HCT116 (cell line): ENCODE results near the gene EZH1. TPM values are rescaled to one million over a fixed set of nuclear protein-coding genes. Genes with fewer than 3 reads are reported as not detected.

ENCODE experiments used
- CEBPB ChIP-seq: IDR thresholded peaks from 2 replicates; pipeline ENCODE4 v1.6.1; 2012; ENCODE audit warnings: low read depth
- EGR1 ChIP-seq: IDR thresholded peaks from 2 replicates; pipeline ENCODE4 v1.6.1; 2012; ENCODE audit warnings: low read depth
- ELF1 ChIP-seq: IDR thresholded peaks from 2 replicates; pipeline ENCODE4 v1.6.1; 2012; ENCODE audit warnings: low read depth, borderline replicate concordance
- EZH2 ChIP-seq: fragments of 200-600 bp; sonication (generic); IDR thresholded peaks from 2 replicates; pipeline ENCODE4 v1.6.1; 2017; ENCODE audit warnings: antibody characterized with exemption, mixed run types
- FOSL1 ChIP-seq: IDR thresholded peaks from 2 replicates; pipeline ENCODE4 v1.6.1; 2012; ENCODE audit warnings: low read depth
- JUND ChIP-seq: IDR thresholded peaks from 2 replicates; pipeline ENCODE4 v1.6.1; 2012
- POLR2A ChIP-seq: IDR thresholded peaks from 2 replicates; pipeline ENCODE4 v1.7.0; 2011; ENCODE audit warnings: borderline replicate concordance; ENCODE audit not compliant: insufficient read depth, insufficient read length; ENCODE audit errors: extremely low read depth
- POLR2AphosphoS5 ChIP-seq: IDR thresholded peaks from 2 replicates; pipeline ENCODE4 v1.6.1; 2011; ENCODE audit warnings: mild to moderate bottlenecking, low read depth, low read length, moderate library complexity
- RAD21 ChIP-seq: IDR thresholded peaks from 2 replicates; pipeline ENCODE4 v1.6.1; 2012; ENCODE audit warnings: low read depth, mild to moderate bottlenecking
- SIN3A ChIP-seq: IDR thresholded peaks from 2 replicates; pipeline ENCODE4 v1.6.1; 2012; ENCODE audit warnings: low read depth
- YY1 ChIP-seq: IDR thresholded peaks from 2 replicates; pipeline ENCODE4 v1.6.1; 2011; ENCODE audit warnings: low read length, low read depth, moderate library complexity, mild to moderate bottlenecking; ENCODE audit not compliant: insufficient replicate concordance; ENCODE audit errors: extremely low read depth
- ZNF274 ChIP-seq: fragments of 200-500 bp; sonication (Bioruptor generic); IDR thresholded peaks from 2 replicates; pipeline ENCODE4 v1.6.1; 2014; ENCODE audit warnings: mild to moderate bottlenecking, low read depth, low read length, inconsistent platforms
- total RNA-seq: library from RNA; stranded (reverse); gene quantifications from one replicate; pipeline ENCODE4 v1.2.1, GENCODE V29; 2021; ENCODE audit not compliant: unreplicated experiment
- TF ChIP-seq, protein P1 (sequence below): IDR thresholded peaks from 2 replicates; pipeline ENCODE4 v1.6.1; 2012; ENCODE audit warnings: low read depth

The EZH1 gene
- total RNA-seq, 1 experiment from 2014 or later: 29.3 TPM

DNA sequence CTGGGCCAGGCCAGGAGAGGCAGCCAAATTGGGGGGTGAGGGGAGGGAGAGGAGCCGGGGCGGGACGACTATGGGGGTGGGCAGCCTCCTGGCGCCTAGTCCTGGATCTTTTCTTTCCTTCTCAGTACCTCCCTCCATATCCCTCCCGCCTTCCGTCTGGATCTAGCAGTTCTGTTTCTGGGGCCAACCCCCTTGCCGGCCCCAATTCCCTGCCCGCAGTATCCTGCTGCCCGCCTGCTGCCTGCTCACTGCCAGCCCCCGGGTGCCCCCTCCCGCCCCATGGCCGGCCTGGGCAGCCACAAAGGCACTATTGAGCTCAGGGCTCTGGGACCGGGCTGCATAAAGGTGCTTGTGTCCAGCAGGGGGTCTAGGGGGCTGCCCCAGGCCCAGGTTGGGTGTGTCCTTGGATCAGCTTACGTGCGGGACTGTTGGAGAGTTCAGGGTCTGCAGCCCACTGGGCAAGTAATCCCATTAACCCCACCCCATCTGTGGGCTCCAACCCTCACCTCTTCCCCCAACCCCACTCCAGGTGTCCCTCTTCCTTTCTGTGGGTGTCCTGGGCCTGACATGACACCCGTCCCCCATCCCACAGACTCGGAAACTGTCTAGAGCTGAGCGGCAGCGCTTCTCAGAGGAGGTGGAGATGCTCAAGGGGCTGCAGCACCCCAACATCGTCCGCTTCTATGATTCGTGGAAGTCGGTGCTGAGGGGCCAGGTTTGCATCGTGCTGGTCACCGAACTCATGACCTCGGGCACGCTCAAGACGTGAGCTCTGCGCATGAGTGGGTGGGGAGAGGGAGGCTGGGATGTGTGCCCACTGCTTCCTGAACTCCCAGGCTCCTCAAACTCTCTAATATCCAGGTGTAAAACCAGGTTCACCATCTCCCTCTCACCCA lies 37.6 kb upstream of the EZH1 start (continued):
- TF ChIP-seq, protein P1, sequence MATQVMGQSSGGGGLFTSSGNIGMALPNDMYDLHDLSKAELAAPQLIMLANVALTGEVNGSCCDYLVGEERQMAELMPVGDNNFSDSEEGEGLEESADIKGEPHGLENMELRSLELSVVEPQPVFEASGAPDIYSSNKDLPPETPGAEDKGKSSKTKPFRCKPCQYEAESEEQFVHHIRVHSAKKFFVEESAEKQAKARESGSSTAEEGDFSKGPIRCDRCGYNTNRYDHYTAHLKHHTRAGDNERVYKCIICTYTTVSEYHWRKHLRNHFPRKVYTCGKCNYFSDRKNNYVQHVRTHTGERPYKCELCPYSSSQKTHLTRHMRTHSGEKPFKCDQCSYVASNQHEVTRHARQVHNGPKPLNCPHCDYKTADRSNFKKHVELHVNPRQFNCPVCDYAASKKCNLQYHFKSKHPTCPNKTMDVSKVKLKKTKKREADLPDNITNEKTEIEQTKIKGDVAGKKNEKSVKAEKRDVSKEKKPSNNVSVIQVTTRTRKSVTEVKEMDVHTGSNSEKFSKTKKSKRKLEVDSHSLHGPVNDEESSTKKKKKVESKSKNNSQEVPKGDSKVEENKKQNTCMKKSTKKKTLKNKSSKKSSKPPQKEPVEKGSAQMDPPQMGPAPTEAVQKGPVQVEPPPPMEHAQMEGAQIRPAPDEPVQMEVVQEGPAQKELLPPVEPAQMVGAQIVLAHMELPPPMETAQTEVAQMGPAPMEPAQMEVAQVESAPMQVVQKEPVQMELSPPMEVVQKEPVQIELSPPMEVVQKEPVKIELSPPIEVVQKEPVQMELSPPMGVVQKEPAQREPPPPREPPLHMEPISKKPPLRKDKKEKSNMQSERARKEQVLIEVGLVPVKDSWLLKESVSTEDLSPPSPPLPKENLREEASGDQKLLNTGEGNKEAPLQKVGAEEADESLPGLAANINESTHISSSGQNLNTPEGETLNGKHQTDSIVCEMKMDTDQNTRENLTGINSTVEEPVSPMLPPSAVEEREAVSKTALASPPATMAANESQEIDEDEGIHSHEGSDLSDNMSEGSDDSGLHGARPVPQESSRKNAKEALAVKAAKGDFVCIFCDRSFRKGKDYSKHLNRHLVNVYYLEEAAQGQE: no peak
- TF ChIP-seq RAD21 (no peak), YY1 (no peak), ELF1 (no peak), CEBPB (no peak), JUND (no peak), EGR1 (no peak), FOSL1 (no peak), ZNF274 (no peak), EZH2 (no peak), POLR2A (no peak), SIN3A (no peak), POLR2AphosphoS5 (no peak)
